ENCODE measurements around the gene UTF1. TPM values are rescaled to one million over a fixed set of nuclear protein-coding genes. Genes with fewer than 3 reads are reported as not detected.
A peak's percentile ranks its signal among the peaks of the same experiment; 100 is the strongest.

Gene UTF1
- total RNA-seq, 1 donor from 2014 or later, result not detected

- Histone ChIP-seq H3K27ac (no peak overlapping the region), H3K36me3 (no peaks in the 10 kb centered on the region), H3K9me3 (no peaks in the 10 kb centered on the region), H3K4me3 (peak overlapping the region in 1 of 2 donors; percentile 6), H3K4me1 (peaks cover 24% of the 10 kb centered on the region), H3K27me3 (peaks cover 18% of the 10 kb centered on the region)
- DNase-seq (ENCODE audit: extremely low spot score in 2 of 2), result no peak
- TF ChIP-seq POLR2AphosphoS5 (IDR thresholded peaks at IDR 0.05; ENCODE audit: insufficient read depth in 1 of 2, low read depth in 1 of 2) (no peak), CTCF (IDR thresholded peaks at IDR 0.05) (no peak)
- intact Hi-C loops (cut with DNase I), result no loop called here
Measured at GRCh38 chr10:133235265-133235855, 5.3 kb downstream of the UTF1 start.

GRCh38 chr10:133235932-133236331, 5.9 kb downstream of the UTF1 start:
- intact Hi-C loops (cut with DNase I), result no loop called here
- Histone ChIP-seq H3K27ac (no peak overlapping the region), H3K27me3 (peaks cover 18% of the 10 kb centered on the region)

GRCh38 chr10:133236401-133237240, 6.6 kb downstream of the UTF1 start:
- peaks cover 29% of the 10 kb centered on the region for H3K4me1 ChIP-seq
- H3K36me3 ChIP-seq, result no peaks in the 10 kb centered on the region
- no peak overlapping the region for H3K27ac ChIP-seq
- peaks cover 18% of the 10 kb centered on the region for H3K27me3 ChIP-seq
- peak overlapping the region; percentile 15 to 25 for H3K4me3 ChIP-seq
- intact Hi-C loops (cut with DNase I), result no loop called here
- no peaks in the 10 kb centered on the region for H3K9me3 ChIP-seq
- no peak for DNase-seq (ENCODE audit: extremely low spot score in 2 of 2)
- TF ChIP-seq POLR2AphosphoS5 (IDR thresholded peaks at IDR 0.05; ENCODE audit: insufficient read depth in 1 of 2, low read depth in 1 of 2), result no peak

More at GRCh38 chr10:133235932-133236331, 5.9 kb downstream of the UTF1 start:
- no peak for DNase-seq (ENCODE audit: extremely low spot score in 2 of 2)
- Histone ChIP-seq H3K9me3 (no peaks in the 10 kb centered on the region), H3K4me3 (no peak overlapping the region), H3K36me3 (no peaks in the 10 kb centered on the region), H3K4me1 (peaks cover 24% of the 10 kb centered on the region)
- TF ChIP-seq CTCF (IDR thresholded peaks at IDR 0.05) (no peak), POLR2AphosphoS5 (IDR thresholded peaks at IDR 0.05; ENCODE audit: insufficient read depth in 1 of 2, low read depth in 1 of 2) (no peak), POLR2A (IDR thresholded peaks at IDR 0.05) (no peak)

GRCh38 chr10:133237241-133237587, 7.2 kb downstream of the UTF1 start:
- no peak for DNase-seq (ENCODE audit: extremely low spot score in 2 of 2)
- Histone ChIP-seq H3K27ac (no peak overlapping the region), H3K27me3 (peaks cover 18% of the 10 kb centered on the region), H3K36me3 (no peaks in the 10 kb centered on the region), H3K4me1 (peaks cover 29% of the 10 kb centered on the region), H3K4me3 (peak overlapping the region in 1 of 2 donors; percentile 25), H3K9me3 (no peaks in the 10 kb centered on the region)
- no peak for TF ChIP-seq POLR2AphosphoS5 (IDR thresholded peaks at IDR 0.05; ENCODE audit: insufficient read depth in 1 of 2, low read depth in 1 of 2)
- no peak for TF ChIP-seq POLR2A (IDR thresholded peaks at IDR 0.05)
- TF ChIP-seq CTCF (IDR thresholded peaks at IDR 0.05), result no peak
- intact Hi-C loops (cut with DNase I), result no loop called here

GRCh38 chr10:133237588-133238465, 7.8 kb downstream of the UTF1 start, which contains the start of gene VENTX:
VENTX (plus strand) TSS chr10:133237855; CDS start chr10:133237915, 60 bp downstream.
- H3K27me3 ChIP-seq, result peaks cover 18% of the 10 kb centered on the region
- no peak within 1 kb of the TSS for H3K27ac ChIP-seq
- no peaks in the 10 kb centered on the region for H3K9me3 ChIP-seq
- TF ChIP-seq POLR2AphosphoS5 (IDR thresholded peaks at IDR 0.05; ENCODE audit: insufficient read depth in 1 of 2, low read depth in 1 of 2) (no peak), CTCF (IDR thresholded peaks at IDR 0.05) (no peak), POLR2A (IDR thresholded peaks at IDR 0.05) (no peak)
- H3K36me3 ChIP-seq, result no peaks in the 10 kb centered on the region
- DNase-seq (ENCODE audit: extremely low spot score in 2 of 2), result no peak
- intact Hi-C loops (cut with DNase I), result no loop called here
- peak within 1 kb of the TSS; percentile 15 to 25 for H3K4me3 ChIP-seq
- peaks cover 29% of the 10 kb centered on the region for H3K4me1 ChIP-seq

Measured in vagina (tissue), 2 donors.